Fibroblast of lung (primary cell): ENCODE data around the gene CYP11A1. TPM values are rescaled to one million over a fixed set of nuclear protein-coding genes. Genes with fewer than 3 reads are reported as not detected.
A peak's percentile ranks its signal among the peaks of the same experiment; 100 is the strongest.

ENCODE experiments used
- DNase-seq, 2 donors: peaks; one replicate each; pipeline versions ENCODE4 v3.0.0 to v3.0.0-alpha.2; 2010; ENCODE audit warnings: low read depth in 2 of 2
- H2AFZ ChIP-seq: 2 replicates; pipeline ENCODE4 v1.5.1; 2012; ENCODE audit warnings: low read length, control low read depth, inconsistent platforms
- H3K27ac ChIP-seq: 2 replicates; pipeline ENCODE4 v1.5.1; 2011; ENCODE audit warnings: low read length, control low read depth; ENCODE audit not compliant: insufficient read depth
- H3K27me3 ChIP-seq: 2 replicates; pipeline ENCODE4 v1.5.1; 2011; ENCODE audit warnings: mild to moderate bottlenecking, low read length; ENCODE audit not compliant: control insufficient read depth, insufficient read depth
- H3K36me3 ChIP-seq: 2 replicates; pipeline ENCODE4 v1.5.1; 2011; ENCODE audit warnings: low read length; ENCODE audit not compliant: control insufficient read depth, insufficient read depth
- H3K4me1 ChIP-seq: 2 replicates; pipeline ENCODE4 v1.5.1; 2011; ENCODE audit warnings: low read length; ENCODE audit not compliant: control insufficient read depth, insufficient read depth; ENCODE audit errors: extremely low read depth
- H3K4me2 ChIP-seq: 2 replicates; pipeline ENCODE4 v1.5.1; 2011; ENCODE audit warnings: low read length, control low read depth; ENCODE audit not compliant: insufficient read depth; ENCODE audit errors: extremely low read depth
- H3K4me3 ChIP-seq, 4 experiments: fragments of 200-600 bp in 1 of 4; sonication (generic) in 1 of 4; replicated peaks in 1 of 4; 2 replicates each; pipeline ENCODE4 v1.5.1; 2011 to 2016; ENCODE audit warnings: low read length in 4 of 4, low read depth in 3 of 4, mild to moderate bottlenecking in 3 of 4, control low read depth in 2 of 4, inconsistent platforms in 1 of 4, mixed read lengths in 1 of 4; ENCODE audit not compliant: insufficient read depth in 1 of 4; ENCODE audit errors: control extremely low read depth in 1 of 4
- H3K79me2 ChIP-seq: 2 replicates; pipeline ENCODE4 v1.5.1; 2012; ENCODE audit warnings: mild to moderate bottlenecking, low read length, inconsistent platforms; ENCODE audit not compliant: control insufficient read depth, insufficient read depth
- H3K9ac ChIP-seq: 2 replicates; pipeline ENCODE4 v1.5.1; 2011; ENCODE audit warnings: mild to moderate bottlenecking, low read length, control low read depth; ENCODE audit not compliant: insufficient read depth
- H3K9me3 ChIP-seq: 2 replicates; pipeline ENCODE4 v1.5.1; 2012; ENCODE audit warnings: low read depth, low read length; ENCODE audit not compliant: control insufficient read depth, insufficient read depth
- H4K20me1 ChIP-seq: 2 replicates; pipeline ENCODE4 v1.5.1; 2011; ENCODE audit warnings: low read length; ENCODE audit not compliant: control insufficient read depth, insufficient read depth; ENCODE audit errors: extremely low read depth
- EZH2 ChIP-seq: IDR thresholded peaks from 2 replicates; pipeline ENCODE4 v1.5.1; 2012; ENCODE audit warnings: low read length, control low read depth, mild to moderate bottlenecking; ENCODE audit errors: missing control alignments
- polyA plus RNA-seq, 2 donors: library from polyadenylated mRNA; depleted of rRNA in 1 of 2; stranded (reverse) in 1 of 2; unstranded in 1 of 2; fragments of >200 nt; gene quantifications; 2 replicates each; pipeline ENCODE4 v1.2.1, GENCODE V29; 2011 to 2012; ENCODE audit warnings: missing spikeins in 1 of 2
- total RNA-seq: library from RNA; depleted of rRNA; stranded (reverse); fragments of >200 nt; gene quantifications from 2 replicates; pipeline ENCODE4 v1.2.1, GENCODE V29; 2014
- TF ChIP-seq, protein P1 (sequence below), 2 donors: IDR thresholded peaks in 1 of 2; conservative IDR thresholded peaks in 1 of 2; 1 replicate in 1 of 2; 2 replicates in 1 of 2; pipeline ENCODE4 v1.5.1; 2011 to 2012; ENCODE audit warnings: low read length in 2 of 2, control low read depth in 1 of 2, inconsistent platforms in 1 of 2, low read depth in 1 of 2, mild to moderate bottlenecking in 1 of 2

Gene CYP11A1
- total and polyA plus RNA-seq, 2 donors (not counting 1 experiment from before 2014, with no cell fraction given) = 0.07 to 0.33 TPM

DNA sequence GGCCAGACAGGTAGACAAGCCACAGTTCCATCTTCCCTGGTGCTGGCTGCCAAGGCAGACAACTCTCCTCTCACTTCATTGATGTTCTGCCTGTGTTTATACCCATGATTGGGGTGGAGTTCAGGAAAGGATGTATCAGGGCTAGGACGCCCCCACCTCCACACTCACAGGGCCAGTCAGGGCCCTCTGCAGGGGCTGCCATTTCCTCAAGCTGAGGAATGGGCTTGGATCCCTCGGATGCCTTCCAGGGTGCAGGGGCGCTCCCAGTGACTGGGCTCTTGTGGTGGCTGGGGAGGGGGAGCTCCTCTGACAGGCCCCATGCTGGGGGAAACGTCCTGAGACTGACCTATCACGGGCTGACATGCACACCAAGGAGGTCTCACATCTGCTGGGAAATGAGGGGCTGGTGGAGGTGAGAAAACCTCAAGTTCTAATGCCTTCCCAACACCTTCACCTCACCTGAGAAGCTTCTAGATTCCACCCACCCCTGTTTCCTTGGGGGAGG lies 34.9 kb upstream of the CYP11A1 start:
- Histone ChIP-seq H3K4me2 (no peak overlapping the region), H3K79me2 (no peaks in the 10 kb centered on the region), H3K4me1 (peaks cover 24% of the 10 kb centered on the region), H3K36me3 (no peaks in the 10 kb centered on the region), H3K27me3 (no peaks in the 10 kb centered on the region), H4K20me1 (no peaks in the 10 kb centered on the region), H3K27ac (no peak overlapping the region), H3K4me3 (no peak overlapping the region), H3K9ac (no peak overlapping the region), H2AFZ (no peak overlapping the region), H3K9me3 (no peaks in the 10 kb centered on the region)
- TF ChIP-seq, protein P1, sequence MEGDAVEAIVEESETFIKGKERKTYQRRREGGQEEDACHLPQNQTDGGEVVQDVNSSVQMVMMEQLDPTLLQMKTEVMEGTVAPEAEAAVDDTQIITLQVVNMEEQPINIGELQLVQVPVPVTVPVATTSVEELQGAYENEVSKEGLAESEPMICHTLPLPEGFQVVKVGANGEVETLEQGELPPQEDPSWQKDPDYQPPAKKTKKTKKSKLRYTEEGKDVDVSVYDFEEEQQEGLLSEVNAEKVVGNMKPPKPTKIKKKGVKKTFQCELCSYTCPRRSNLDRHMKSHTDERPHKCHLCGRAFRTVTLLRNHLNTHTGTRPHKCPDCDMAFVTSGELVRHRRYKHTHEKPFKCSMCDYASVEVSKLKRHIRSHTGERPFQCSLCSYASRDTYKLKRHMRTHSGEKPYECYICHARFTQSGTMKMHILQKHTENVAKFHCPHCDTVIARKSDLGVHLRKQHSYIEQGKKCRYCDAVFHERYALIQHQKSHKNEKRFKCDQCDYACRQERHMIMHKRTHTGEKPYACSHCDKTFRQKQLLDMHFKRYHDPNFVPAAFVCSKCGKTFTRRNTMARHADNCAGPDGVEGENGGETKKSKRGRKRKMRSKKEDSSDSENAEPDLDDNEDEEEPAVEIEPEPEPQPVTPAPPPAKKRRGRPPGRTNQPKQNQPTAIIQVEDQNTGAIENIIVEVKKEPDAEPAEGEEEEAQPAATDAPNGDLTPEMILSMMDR (conservative IDR thresholded peaks at IDR 0.05 in 1 of 2, IDR thresholded peaks at IDR 0.05 in 1 of 2; ENCODE audit: low read depth in 1 of 2, low read length in 2 of 2) = no peak
- TF ChIP-seq EZH2 = no peak
- DNase-seq = no peak

DNA sequence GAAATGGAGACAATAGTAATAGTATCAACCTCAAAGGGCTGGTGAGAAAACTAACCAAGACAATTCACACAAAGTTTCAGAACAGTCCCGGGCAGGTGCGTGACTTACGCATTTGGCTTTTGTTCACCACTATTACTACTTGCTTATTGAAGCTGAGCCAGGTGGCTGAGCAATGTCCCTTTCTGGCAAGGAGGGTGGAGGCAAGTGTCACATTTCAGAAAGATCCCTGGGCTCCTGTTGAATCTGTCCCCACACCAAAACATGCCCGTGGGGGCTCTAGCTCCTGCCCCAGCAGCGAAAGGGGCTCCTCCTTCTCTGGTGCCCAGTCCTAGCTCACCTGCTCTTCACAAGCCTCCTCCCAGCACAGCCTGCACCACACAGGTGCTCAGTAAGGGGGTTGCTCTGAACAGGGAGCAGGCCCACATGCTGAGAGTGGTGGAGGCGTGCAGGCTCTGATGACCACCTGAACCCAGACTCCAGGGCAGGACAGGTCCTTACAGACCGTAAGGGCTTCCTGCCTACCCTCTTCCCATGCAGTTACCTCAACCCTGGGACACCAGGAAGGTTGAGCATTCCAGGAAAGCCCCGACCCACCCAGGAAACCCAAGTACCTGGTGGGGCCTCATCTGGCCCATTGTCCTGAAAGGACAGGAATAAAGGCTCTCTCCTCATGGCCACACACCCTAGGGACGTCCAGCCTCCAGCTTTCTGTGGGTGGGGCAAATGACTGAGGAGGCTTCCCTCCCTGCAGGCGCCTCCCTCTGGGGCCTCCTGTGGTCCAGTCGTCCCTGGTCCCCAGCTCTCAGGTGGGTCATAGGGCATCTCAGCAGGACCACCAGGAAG lies 33.7 kb upstream of the CYP11A1 start:
- Histone ChIP-seq H3K9me3 (no peaks in the 10 kb centered on the region), H3K36me3 (no peaks in the 10 kb centered on the region), H2AFZ (no peak overlapping the region), H3K9ac (no peak overlapping the region), H3K27me3 (no peaks in the 10 kb centered on the region), H3K79me2 (no peaks in the 10 kb centered on the region), H3K4me3 (no peak overlapping the region), H3K4me2 (no peak overlapping the region), H4K20me1 (no peaks in the 10 kb centered on the region), H3K27ac (no peak overlapping the region), H3K4me1 (peaks cover 24% of the 10 kb centered on the region)
- peak in 1 of 2 donors; percentile 54 for DNase-seq
- no peak for TF ChIP-seq EZH2
- TF ChIP-seq, protein P1 (conservative IDR thresholded peaks at IDR 0.05 in 1 of 2, IDR thresholded peaks at IDR 0.05 in 1 of 2; ENCODE audit: low read depth in 1 of 2, low read length in 2 of 2) = no peak

GRCh38 chr15:74400313-74400860 lies 32.9 kb upstream of the CYP11A1 start:
- peak in 1 of 2 donors; percentile 50 for DNase-seq
- Histone ChIP-seq H2AFZ (no peak overlapping the region), H3K4me2 (no peak overlapping the region), H3K27me3 (no peaks in the 10 kb centered on the region), H3K4me1 (peaks cover 29% of the 10 kb centered on the region), H3K27ac (no peak overlapping the region), H3K9ac (no peak overlapping the region), H3K36me3 (no peaks in the 10 kb centered on the region), H3K4me3 (no peak overlapping the region), H3K9me3 (no peaks in the 10 kb centered on the region), H4K20me1 (no peaks in the 10 kb centered on the region), H3K79me2 (no peaks in the 10 kb centered on the region)
- TF ChIP-seq, protein P1 (conservative IDR thresholded peaks at IDR 0.05 in 1 of 2, IDR thresholded peaks at IDR 0.05 in 1 of 2; ENCODE audit: low read depth in 1 of 2, low read length in 2 of 2) = no peak
- no peak for TF ChIP-seq EZH2
